ENCODE data around the gene DLGAP1. TPM values are rescaled to one million over a fixed set of nuclear protein-coding genes. Genes with fewer than 3 reads are reported as not detected.

Gene DLGAP1
- total and polyA plus RNA-seq, 5 donors from 2014 or later = 0.11 to 5.4 (median 0.68) TPM

DNA sequence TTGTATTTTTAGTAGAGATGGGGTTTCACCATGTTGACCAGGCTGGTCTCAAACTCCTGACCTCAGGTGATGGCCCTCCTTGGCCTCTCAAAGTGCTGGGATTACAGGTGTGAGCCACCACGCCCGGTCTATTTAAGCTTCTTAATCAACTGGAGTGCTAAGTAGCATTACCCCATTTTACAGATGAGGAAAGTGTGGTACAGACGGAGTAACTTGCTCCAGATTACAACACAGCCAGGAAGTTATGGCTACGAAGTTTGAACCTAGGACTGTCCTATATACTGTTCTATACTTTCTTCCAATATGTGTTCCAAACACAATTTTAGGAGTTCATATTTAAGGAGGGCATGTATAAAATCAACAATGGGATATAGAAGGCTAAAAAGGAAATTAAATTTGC lies 807.5 kb downstream of the DLGAP1 start:
- Histone ChIP-seq H3K27ac (ENCODE audit: insufficient read depth, low read length, poor library complexity, severe bottlenecking) (no peak overlapping the region), H3K4me3 (ENCODE audit: low read depth, low read length) (no peak overlapping the region), H3K4me1 (ENCODE audit: control insufficient read depth, insufficient read depth, low read length, poor library complexity, severe bottlenecking) (no peaks in the 10 kb centered on the region), H3K9me3 (ENCODE audit: control insufficient read depth in 2 of 2, low read length in 2 of 2) (no peaks in the 10 kb centered on the region), H3K27me3 (ENCODE audit: control insufficient read depth, insufficient read depth, low read length) (no peaks in the 10 kb centered on the region), H3K36me3 (ENCODE audit: control insufficient read depth, insufficient read depth, low read length) (no peaks in the 10 kb centered on the region)
- ATAC-seq (ENCODE audit: low read depth in 2 of 2) (no peak), DNase-seq (no peak)
- Mint-ChIP-seq H3K27me3 (peaks cover 20% of the 10 kb centered on the region), H3K4me1 (peaks cover 0 to 6% (median 4%) of the 10 kb centered on the region in 4 donors), H3K9me3 (peaks cover 0 to 4% (median 0%) of the 10 kb centered on the region in 7 donors), H3K27ac (no peak overlapping the region), H3K36me3 (no peaks in the 10 kb centered on the region), H3K4me3 (no peak overlapping the region)

DNA sequence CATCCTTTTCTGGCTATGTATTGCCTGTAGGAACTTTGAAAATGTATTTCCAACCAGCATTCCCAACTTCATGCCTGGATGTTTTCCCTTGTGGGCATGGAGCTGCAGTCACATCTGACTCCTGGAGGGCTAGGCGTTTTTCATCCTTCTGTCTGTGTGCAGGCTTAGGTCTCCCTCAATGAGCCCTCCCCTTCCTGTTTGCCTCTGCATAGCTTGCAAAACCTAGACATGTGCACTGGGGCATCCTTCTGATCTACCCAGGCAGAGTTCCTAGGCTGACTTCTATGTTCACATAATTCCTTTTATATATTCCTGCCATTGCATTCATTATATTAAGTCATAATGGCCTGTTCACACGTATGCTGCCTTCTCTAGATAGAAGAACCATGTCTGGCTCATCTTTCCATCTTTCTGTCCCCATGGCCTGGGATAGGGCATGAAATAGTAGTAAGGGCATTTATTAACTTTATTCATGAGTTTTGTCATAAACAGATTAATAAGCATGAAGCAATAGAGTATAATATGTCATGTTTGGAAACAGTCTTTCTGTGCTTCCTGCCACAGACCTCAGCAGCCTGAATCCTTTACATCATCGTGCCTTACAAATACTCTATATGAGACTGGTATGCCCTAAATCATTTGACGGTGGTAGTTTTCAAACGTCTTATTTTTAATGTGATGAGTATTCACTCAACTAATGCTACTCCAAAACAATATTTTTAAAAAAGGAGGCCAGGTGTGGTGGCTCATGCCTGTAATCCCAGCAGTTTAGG lies 809.5 kb downstream of the DLGAP1 start:
- ATAC-seq (ENCODE audit: low read depth in 2 of 2) = no peak

DNA sequence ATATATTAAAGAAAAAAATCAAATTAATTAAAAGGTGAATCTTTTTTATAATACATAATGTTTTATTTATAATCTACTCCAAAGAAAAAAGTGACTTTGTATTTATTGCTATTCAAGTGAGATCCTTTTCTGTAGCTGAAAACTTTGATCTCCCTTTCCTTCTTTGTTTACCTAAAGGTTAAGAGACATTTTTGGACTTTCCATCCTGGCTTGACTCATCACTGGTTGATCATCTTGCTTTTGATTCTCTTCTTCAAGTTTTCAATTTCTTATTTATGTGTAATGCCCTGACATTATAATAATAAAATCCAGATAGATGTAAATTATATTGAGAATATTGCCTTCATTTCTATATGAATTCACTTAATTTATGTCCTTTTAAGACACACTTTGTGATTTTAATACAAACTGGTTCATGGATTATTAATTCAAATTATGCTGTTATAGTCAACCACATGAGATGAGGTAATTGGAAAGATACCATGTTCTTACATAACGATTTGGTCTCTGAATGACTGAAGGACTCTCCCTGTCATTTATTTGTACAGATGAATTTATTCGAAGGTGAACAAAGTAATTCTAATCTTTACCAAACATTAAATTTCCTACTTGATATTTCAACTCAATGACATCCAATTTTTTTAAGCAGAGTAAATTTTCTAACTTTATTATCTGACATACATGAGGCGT lies 820.7 kb downstream of the DLGAP1 start:
- Mint-ChIP-seq H3K9me3 (peaks cover 0 to 3% (median 0%) of the 10 kb centered on the region in 7 donors), H3K36me3 (peaks cover 3% of the 10 kb centered on the region), H3K4me3 (no peak overlapping the region), H3K27ac (no peak overlapping the region), H3K27me3 (no peaks in the 10 kb centered on the region), H3K4me1 (no peaks in the 10 kb centered on the region)
- no peaks in the 10 kb centered on the region for H3K4me1 ChIP-seq (ENCODE audit: control insufficient read depth, insufficient read depth, low read length, poor library complexity, severe bottlenecking)
- H3K27ac ChIP-seq (ENCODE audit: insufficient read depth, low read length, poor library complexity, severe bottlenecking) = no peak overlapping the region
- DNase-seq (no peak), ATAC-seq (ENCODE audit: low read depth in 2 of 2) (no peak)
- no peaks in the 10 kb centered on the region for H3K9me3 ChIP-seq (ENCODE audit: control insufficient read depth in 2 of 2, low read length in 2 of 2)
- H3K4me3 ChIP-seq (ENCODE audit: low read depth, low read length) = no peak overlapping the region
- H3K36me3 ChIP-seq (ENCODE audit: control insufficient read depth, insufficient read depth, low read length) = no peaks in the 10 kb centered on the region
- H3K27me3 ChIP-seq (ENCODE audit: control insufficient read depth, insufficient read depth, low read length) = no peaks in the 10 kb centered on the region

More for the DNA sequence above, 809.5 kb downstream of the DLGAP1 start:
- Mint-ChIP-seq H3K36me3 (no peaks in the 10 kb centered on the region), H3K4me3 (no peak overlapping the region), H3K27me3 (peaks cover 20% of the 10 kb centered on the region), H3K27ac (no peak overlapping the region), H3K4me1 (peaks cover 0 to 6% (median 4%) of the 10 kb centered on the region in 4 donors), H3K9me3 (peaks cover 0 to 4% (median 0%) of the 10 kb centered on the region in 7 donors)
- no peaks in the 10 kb centered on the region for H3K36me3 ChIP-seq (ENCODE audit: control insufficient read depth, insufficient read depth, low read length)
- H3K27me3 ChIP-seq (ENCODE audit: control insufficient read depth, insufficient read depth, low read length) = no peaks in the 10 kb centered on the region
- DNase-seq = peak in 1 of 3 donors; percentile 20
- H3K4me3 ChIP-seq (ENCODE audit: low read depth, low read length) = no peak overlapping the region
- no peak overlapping the region for H3K27ac ChIP-seq (ENCODE audit: insufficient read depth, low read length, poor library complexity, severe bottlenecking)
- no peaks in the 10 kb centered on the region for H3K9me3 ChIP-seq (ENCODE audit: control insufficient read depth in 2 of 2, low read length in 2 of 2)
- H3K4me1 ChIP-seq (ENCODE audit: control insufficient read depth, insufficient read depth, low read length, poor library complexity, severe bottlenecking) = no peaks in the 10 kb centered on the region

DNA sequence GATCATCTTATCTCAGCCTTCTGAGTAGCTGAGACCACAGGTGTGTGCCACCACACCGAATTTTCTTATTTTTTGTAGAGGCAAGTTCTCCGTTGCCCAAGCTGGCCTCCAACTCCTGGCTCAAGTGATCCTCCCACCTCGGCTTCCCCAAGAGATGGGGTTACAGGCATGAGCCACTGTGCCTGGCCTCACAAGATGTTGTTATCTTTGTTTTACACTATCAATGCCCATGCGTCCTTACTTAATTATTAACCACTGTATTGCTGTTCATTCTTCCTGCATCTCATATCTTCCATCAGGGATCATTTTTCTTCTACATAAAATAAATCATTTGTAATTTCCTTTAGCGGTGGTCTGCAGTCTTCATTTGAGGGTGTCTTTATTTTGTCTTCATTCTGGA lies 823.2 kb downstream of the DLGAP1 start:
- no peaks in the 10 kb centered on the region for H3K27me3 Mint-ChIP-seq
- peaks cover 0 to 5% (median 0%) of the 10 kb centered on the region in 4 donors for H3K4me1 Mint-ChIP-seq
- H3K27ac Mint-ChIP-seq = no peak overlapping the region
- Histone ChIP-seq H3K4me1 (ENCODE audit: control insufficient read depth, insufficient read depth, low read length, poor library complexity, severe bottlenecking) (no peaks in the 10 kb centered on the region), H3K27ac (ENCODE audit: insufficient read depth, low read length, poor library complexity, severe bottlenecking) (no peak overlapping the region), H3K36me3 (ENCODE audit: control insufficient read depth, insufficient read depth, low read length) (no peaks in the 10 kb centered on the region), H3K4me3 (ENCODE audit: low read depth, low read length) (no peak overlapping the region), H3K9me3 (ENCODE audit: control insufficient read depth in 2 of 2, low read length in 2 of 2) (no peaks in the 10 kb centered on the region), H3K27me3 (ENCODE audit: control insufficient read depth, insufficient read depth, low read length) (no peaks in the 10 kb centered on the region)
- H3K4me3 Mint-ChIP-seq = no peak overlapping the region
- H3K36me3 Mint-ChIP-seq = peaks cover 3% of the 10 kb centered on the region
- H3K9me3 Mint-ChIP-seq = peaks cover 0 to 3% (median 0%) of the 10 kb centered on the region in 7 donors
- ATAC-seq (ENCODE audit: low read depth in 2 of 2) (no peak), DNase-seq (no peak)

DNA sequence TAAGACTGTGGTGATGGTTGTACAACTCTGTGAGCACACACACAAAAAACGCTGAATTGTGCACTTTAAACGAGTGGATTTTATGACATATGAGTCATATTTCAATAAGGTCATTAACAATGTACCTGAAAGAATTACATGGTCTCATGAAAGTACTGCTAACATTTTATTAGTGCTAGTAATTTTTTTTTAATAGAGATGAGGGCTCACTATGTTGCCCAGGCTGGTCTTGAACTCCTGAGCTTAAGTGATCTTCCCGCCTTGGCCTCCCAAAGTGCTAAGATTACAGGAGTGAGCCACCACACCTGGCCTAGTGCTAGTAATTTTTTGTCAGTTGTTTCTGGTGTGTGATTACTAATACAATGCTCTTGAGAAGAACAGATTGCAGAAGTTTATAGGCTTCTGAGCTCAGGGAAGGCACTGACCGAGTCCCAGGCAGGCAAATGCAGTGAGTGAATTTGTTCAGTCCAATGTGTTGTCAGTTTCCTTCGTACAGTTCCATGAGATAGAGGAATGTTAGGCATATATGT lies 828.1 kb downstream of the DLGAP1 start:
- H3K27ac Mint-ChIP-seq = no peak overlapping the region
- peaks cover 2% of the 10 kb centered on the region for H3K36me3 Mint-ChIP-seq
- Histone ChIP-seq H3K36me3 (ENCODE audit: control insufficient read depth, insufficient read depth, low read length) (no peaks in the 10 kb centered on the region), H3K4me3 (ENCODE audit: low read depth, low read length) (no peak overlapping the region), H3K4me1 (ENCODE audit: control insufficient read depth, insufficient read depth, low read length, poor library complexity, severe bottlenecking) (peaks cover 14% of the 10 kb centered on the region), H3K27ac (ENCODE audit: insufficient read depth, low read length, poor library complexity, severe bottlenecking) (no peak overlapping the region), H3K27me3 (ENCODE audit: control insufficient read depth, insufficient read depth, low read length) (no peaks in the 10 kb centered on the region), H3K9me3 (ENCODE audit: control insufficient read depth in 2 of 2, low read length in 2 of 2) (no peaks in the 10 kb centered on the region)
- no peaks in the 10 kb centered on the region for H3K27me3 Mint-ChIP-seq
- no peaks in the 10 kb centered on the region for H3K9me3 Mint-ChIP-seq
- no peak for DNase-seq
- no peak overlapping the region for H3K4me3 Mint-ChIP-seq
- H3K4me1 Mint-ChIP-seq = peaks cover 7 to 18% (median 14%) of the 10 kb centered on the region in 4 donors
- no peak for ATAC-seq (ENCODE audit: low read depth in 2 of 2)

DNA sequence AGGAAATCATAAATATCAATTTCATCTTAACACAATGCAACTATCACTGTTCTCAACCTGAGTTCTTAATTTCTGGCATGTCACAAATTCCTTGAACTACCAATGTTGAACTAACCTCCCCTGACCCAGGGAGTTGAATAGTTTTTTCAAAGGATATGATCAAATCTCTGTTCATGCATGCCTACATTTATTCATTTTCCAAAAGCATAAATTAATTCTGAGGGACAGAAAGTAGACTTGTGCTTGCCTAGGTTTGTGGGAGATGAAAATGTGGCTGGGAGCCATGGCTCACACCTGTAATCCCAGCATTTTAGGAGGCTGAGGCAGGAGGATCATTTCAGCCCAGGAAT lies 829.4 kb downstream of the DLGAP1 start:
- H3K4me1 Mint-ChIP-seq = peaks cover 7 to 18% (median 14%) of the 10 kb centered on the region in 4 donors
- H3K4me3 ChIP-seq (ENCODE audit: low read depth, low read length) = no peak overlapping the region
- no peaks in the 10 kb centered on the region for H3K36me3 ChIP-seq (ENCODE audit: control insufficient read depth, insufficient read depth, low read length)
- peaks cover 14% of the 10 kb centered on the region for H3K4me1 ChIP-seq (ENCODE audit: control insufficient read depth, insufficient read depth, low read length, poor library complexity, severe bottlenecking)
- DNase-seq (no peak), ATAC-seq (ENCODE audit: low read depth in 2 of 2) (no peak)
- no peak overlapping the region for H3K27ac Mint-ChIP-seq
- no peaks in the 10 kb centered on the region for H3K36me3 Mint-ChIP-seq
- no peak overlapping the region for H3K27ac ChIP-seq (ENCODE audit: insufficient read depth, low read length, poor library complexity, severe bottlenecking)
- H3K4me3 Mint-ChIP-seq = no peak overlapping the region
- H3K9me3 Mint-ChIP-seq = no peaks in the 10 kb centered on the region
- no peaks in the 10 kb centered on the region for H3K27me3 ChIP-seq (ENCODE audit: control insufficient read depth, insufficient read depth, low read length)
- no peaks in the 10 kb centered on the region for H3K27me3 Mint-ChIP-seq
- H3K9me3 ChIP-seq (ENCODE audit: control insufficient read depth in 2 of 2, low read length in 2 of 2) = no peaks in the 10 kb centered on the region

DNA sequence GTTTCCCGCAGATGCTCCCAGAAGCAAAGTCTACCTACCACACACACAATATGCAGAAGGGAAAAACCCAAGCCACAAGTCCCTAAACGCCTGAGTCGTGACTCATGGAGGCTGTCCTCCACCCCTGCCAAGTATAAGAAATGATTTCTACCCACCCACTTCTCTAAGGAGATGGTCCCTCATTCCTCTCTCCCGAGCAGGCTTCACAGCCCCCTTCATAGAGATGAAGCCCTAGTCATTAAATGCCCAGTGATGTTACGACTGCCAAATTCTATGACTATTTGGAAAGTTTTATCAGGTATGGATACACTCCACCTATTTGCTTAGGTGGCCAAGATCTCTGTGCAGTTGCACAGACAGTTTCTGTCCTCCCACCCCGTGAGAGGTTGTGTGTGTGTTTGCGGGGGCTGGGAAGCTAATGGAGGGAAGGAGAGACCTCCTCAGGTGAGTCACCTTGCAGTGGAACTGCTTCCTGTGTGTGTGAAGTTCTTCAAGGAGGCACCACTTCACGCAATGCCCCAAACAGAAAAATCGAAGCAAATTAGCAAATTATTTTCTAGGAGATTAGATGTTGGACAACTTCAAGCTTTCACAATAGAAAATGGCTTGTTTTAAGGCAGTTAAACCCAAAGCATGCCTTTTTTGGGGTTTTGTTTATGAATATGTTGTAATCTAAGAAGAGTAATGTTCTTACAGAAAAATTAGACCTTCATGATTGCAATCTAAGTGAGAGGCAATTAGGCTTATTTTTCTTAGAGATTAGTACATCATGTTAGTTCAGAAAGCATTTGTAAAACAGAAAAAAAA lies 830.0 kb downstream of the DLGAP1 start:
- no peaks in the 10 kb centered on the region for H3K36me3 ChIP-seq (ENCODE audit: control insufficient read depth, insufficient read depth, low read length)
- no peaks in the 10 kb centered on the region for H3K9me3 ChIP-seq (ENCODE audit: control insufficient read depth in 2 of 2, low read length in 2 of 2)
- peak in 1 of 3 donors; percentile 60 for DNase-seq
- Mint-ChIP-seq H3K36me3 (no peaks in the 10 kb centered on the region), H3K4me1 (peaks cover 7 to 18% (median 14%) of the 10 kb centered on the region in 4 donors), H3K4me3 (peak overlapping the region in 1 of 4 donors; percentile 35), H3K27ac (peak overlapping the region; percentile 75 to 94 (median 85)), H3K27me3 (no peaks in the 10 kb centered on the region), H3K9me3 (no peaks in the 10 kb centered on the region)
- H3K4me1 ChIP-seq (ENCODE audit: control insufficient read depth, insufficient read depth, low read length, poor library complexity, severe bottlenecking) = peaks cover 14% of the 10 kb centered on the region
- H3K4me3 ChIP-seq (ENCODE audit: low read depth, low read length) = no peak overlapping the region
- H3K27me3 ChIP-seq (ENCODE audit: control insufficient read depth, insufficient read depth, low read length) = no peaks in the 10 kb centered on the region
- ATAC-seq (ENCODE audit: low read depth in 2 of 2) = peak; percentile 76 to 77
- no peak overlapping the region for H3K27ac ChIP-seq (ENCODE audit: insufficient read depth, low read length, poor library complexity, severe bottlenecking)

Measured in CD4-positive, CD25-positive, alpha-beta regulatory T cell (primary cell).